ENCODE measurements around the gene PRKACA.

Gene PRKACA

GRCh38 chr19:14091813-14092462 lies 25.6 kb downstream of the PRKACA start:
- no peak for DNase-seq

- peak; percentile 84 for DNase-seq
These were observed 26.3 kb downstream of the PRKACA start for GRCh38 chr19:14091081-14091812.

GRCh38 chr19:14090509-14091080 lies 27.0 kb downstream of the PRKACA start, which contains the start of gene SAMD1:
Gene SAMD1, minus strand, starts transcription at chr19:14090751.
- peak; percentile 96 for DNase-seq

GRCh38 chr19:14089662-14090508 lies 27.7 kb downstream of the PRKACA start:
- no peak for DNase-seq

- DNase-seq, result no peak
These were observed 28.2 kb downstream of the PRKACA start for GRCh38 chr19:14089412-14089661.

- no peak for DNase-seq
These were observed 28.7 kb downstream of the PRKACA start for GRCh38 chr19:14088634-14089411.

- no peak for DNase-seq
These were observed 31.5 kb downstream of the PRKACA start for GRCh38 chr19:14086098-14086497.

- DNase-seq, result no peak
These were observed 32.1 kb downstream of the PRKACA start, which contains the start of gene C19orf67 for GRCh38 chr19:14085309-14085995. Gene C19orf67, minus strand, starts transcription at chr19:14085783. Its CDS starts 156 bp downstream, at chr19:14085627.

GRCh38 chr19:14082675-14082960 lies 34.9 kb downstream of the PRKACA start:
- no peak for DNase-seq

- peak; percentile 54 for DNase-seq
These were observed 35.5 kb downstream of the PRKACA start for GRCh38 chr19:14081797-14082674.

- DNase-seq, result peak; percentile 99
These were observed 36.4 kb downstream of the PRKACA start for GRCh38 chr19:14080887-14081796.

GRCh38 chr19:14078411-14078810 lies 39.2 kb downstream of the PRKACA start:
- no peak for DNase-seq

GRCh38 chr19:14073925-14074838 lies 43.4 kb downstream of the PRKACA start:
- DNase-seq, result no peak

- DNase-seq, result peak; percentile 81
These were observed 44.2 kb downstream of the PRKACA start for GRCh38 chr19:14073261-14073924.

GRCh38 chr19:14072535-14073260 lies 44.9 kb downstream of the PRKACA start, which contains the start of gene MISP3:
Gene MISP3, plus strand, starts transcription at chr19:14072786. Its CDS starts 524 bp downstream, at chr19:14073310.
- DNase-seq, result no peak

- no peak for DNase-seq
These were observed 47.1 kb downstream of the PRKACA start for GRCh38 chr19:14070268-14071050.

GRCh38 chr19:14066134-14066533 lies 51.4 kb downstream of the PRKACA start:
- no peak for DNase-seq

Data from left hindlimb (tissue), 1 donor.